Erythroblast (primary cell): ENCODE measurements around the gene FBL.

Experiments used
- GATA1 ChIP-seq: IDR thresholded peaks from 2 replicates; pipeline ENCODE4 v1.6.1; 2011; ENCODE audit warnings: low read depth, mild to moderate bottlenecking, control low read depth, low read length, moderate library complexity
- POLR2A ChIP-seq: IDR thresholded peaks from 2 replicates; pipeline ENCODE4 v1.6.1; 2011; ENCODE audit warnings: mild to moderate bottlenecking, low read length

- TF ChIP-seq POLR2A (no peak), GATA1 (no peak)
Observed at GRCh38 chr19:39797083-39797482, 49.1 kb downstream of the FBL start.
